ENCODE measurements around the gene ATP1A3.

ATP1A3 gene

GRCh38 chr19:41927497-41928192 lies 66.4 kb downstream of the ATP1A3 start:
- no peak for DNase-seq (ENCODE audit: low read depth)
- H3K4me3 ChIP-seq (ENCODE audit: low read depth, low read length), result no peak overlapping the region
- TF ChIP-seq CTCF (IDR thresholded peaks at IDR 0.05; ENCODE audit: control insufficient read depth, extremely low read depth, insufficient read depth), result no peak

GRCh38 chr19:41926763-41927496 lies 67.1 kb downstream of the ATP1A3 start:
- no peak for TF ChIP-seq CTCF (IDR thresholded peaks at IDR 0.05; ENCODE audit: control insufficient read depth, extremely low read depth, insufficient read depth)
- H3K4me3 ChIP-seq (ENCODE audit: low read depth, low read length), result no peak overlapping the region
- DNase-seq (ENCODE audit: low read depth), result no peak

- H3K4me3 ChIP-seq (ENCODE audit: low read depth, low read length), result no peak overlapping the region
- no peak for TF ChIP-seq CTCF (IDR thresholded peaks at IDR 0.05; ENCODE audit: control insufficient read depth, extremely low read depth, insufficient read depth)
- DNase-seq (ENCODE audit: low read depth), result no peak
These were observed 67.8 kb downstream of the ATP1A3 start for GRCh38 chr19:41926028-41926762.

GRCh38 chr19:41925208-41926003 lies 68.6 kb downstream of the ATP1A3 start:
- H3K4me3 ChIP-seq (ENCODE audit: low read depth, low read length), result no peak overlapping the region
- TF ChIP-seq CTCF (IDR thresholded peaks at IDR 0.05; ENCODE audit: control insufficient read depth, extremely low read depth, insufficient read depth), result no peak
- no peak for DNase-seq (ENCODE audit: low read depth)

GRCh38 chr19:41924151-41925145 lies 69.6 kb downstream of the ATP1A3 start:
- TF ChIP-seq CTCF (IDR thresholded peaks at IDR 0.05; ENCODE audit: control insufficient read depth, extremely low read depth, insufficient read depth), result no peak
- no peak overlapping the region for H3K4me3 ChIP-seq (ENCODE audit: low read depth, low read length)
- DNase-seq (ENCODE audit: low read depth), result no peak
